ENCODE measurements around the gene ASCL5. TPM values are rescaled to one million over a fixed set of nuclear protein-coding genes. Genes with fewer than 3 reads are reported as not detected.

ASCL5 gene
- total and polyA plus RNA-seq, 8 donors = 0.10 to 0.19 (median 0.18) TPM; not detected in 5

- TF ChIP-seq CTCF (IDR thresholded peaks at IDR 0.05) = no peak
- no peak for TF ChIP-seq POLR2AphosphoS5 (IDR thresholded peaks at IDR 0.05)
- TF ChIP-seq EP300 (IDR thresholded peaks at IDR 0.05) = no peak
- Histone ChIP-seq H3K9me3 (no peaks in the 10 kb centered on the region), H3K4me1 (peaks cover 15 to 29% (median 22%) of the 10 kb centered on the region in 4 donors), H3K4me3 (no peak overlapping the region), H3K27me3 (no peaks in the 10 kb centered on the region), H3K36me3 (peaks cover 25 to 74% (median 62%) of the 10 kb centered on the region in 4 donors), H3K27ac (peak overlapping the region in 4 of 5 donors; percentile 59 to 81 (median 76))
- intact Hi-C loops (cut with DNase I; ENCODE audit: low total_unique reads) = no loop called here
- WGBS, 5 donors = 81 to 98% (median 91%) methylated on average over 6 to 7 of the region's 7 CpGs
- DNase-seq = no peak
Measured at GRCh38 chr1:201137024-201137392, 10.0 kb upstream of the ASCL5 start.

GRCh38 chr1:201136355-201137023 is 9.5 kb upstream of the ASCL5 start:
- Histone ChIP-seq H3K4me1 (peaks cover 15 to 29% (median 22%) of the 10 kb centered on the region in 4 donors), H3K27me3 (no peaks in the 10 kb centered on the region), H3K4me3 (no peak overlapping the region), H3K27ac (peak overlapping the region in 4 of 5 donors; percentile 59 to 81 (median 76)), H3K9me3 (no peaks in the 10 kb centered on the region), H3K36me3 (peaks cover 21 to 69% (median 57%) of the 10 kb centered on the region in 4 donors)
- DNase-seq = no peak
- intact Hi-C loops (cut with DNase I; ENCODE audit: low total_unique reads) = no loop called here
- WGBS, 5 donors = 73 to 89% (median 75%) methylated on average over 8 of the region's 8 CpGs
- TF ChIP-seq CTCF (IDR thresholded peaks at IDR 0.05) (no peak), POLR2AphosphoS5 (IDR thresholded peaks at IDR 0.05) (no peak), POLR2A (IDR thresholded peaks at IDR 0.05) (no peak), EP300 (IDR thresholded peaks at IDR 0.05) (no peak)

- Histone ChIP-seq H3K9me3 (no peaks in the 10 kb centered on the region), H3K4me1 (peaks cover 15 to 28% (median 22%) of the 10 kb centered on the region in 4 donors), H3K4me3 (no peak overlapping the region), H3K36me3 (peaks cover 10 to 48% (median 36%) of the 10 kb centered on the region in 4 donors), H3K27me3 (no peaks in the 10 kb centered on the region), H3K27ac (no peak overlapping the region)
- no peak for DNase-seq
- no peak for TF ChIP-seq EP300 (IDR thresholded peaks at IDR 0.05)
- no peak for TF ChIP-seq POLR2A (IDR thresholded peaks at IDR 0.05)
- no peak for TF ChIP-seq POLR2AphosphoS5 (IDR thresholded peaks at IDR 0.05)
- no peak for TF ChIP-seq CTCF (IDR thresholded peaks at IDR 0.05)
- intact Hi-C loops (cut with DNase I; ENCODE audit: low total_unique reads) = no loop called here
- WGBS, 5 donors = 90 to 100% (median 95%) methylated on average over 6 of the region's 6 CpGs
Measured at GRCh38 chr1:201134405-201134804, 7.4 kb upstream of the ASCL5 start.

- 67 to 82% (median 73%) methylated on average over 4 of the region's 4 CpGs for WGBS, 5 donors
- peaks cover 10 to 36% (median 25%) of the 10 kb centered on the region in 4 donors for H3K36me3 ChIP-seq
- no peak overlapping the region for H3K27ac ChIP-seq
- peaks cover 0 to 11% (median 5%) of the 10 kb centered on the region in 4 donors for H3K4me1 ChIP-seq
- H3K4me3 ChIP-seq = no peak overlapping the region
- H3K27me3 ChIP-seq = no peaks in the 10 kb centered on the region
- DNase-seq = no peak
- intact Hi-C loops (cut with DNase I; ENCODE audit: low total_unique reads) = no loop called here
- TF ChIP-seq CTCF (IDR thresholded peaks at IDR 0.05) = no peak
- no peaks in the 10 kb centered on the region for H3K9me3 ChIP-seq
Measured at GRCh38 chr1:201131398-201131797, 4.4 kb upstream of the ASCL5 start.
